ENCODE results near the gene PYGB.

The PYGB gene

GRCh38 chr20:25246182-25246999, 1.5 kb upstream of the PYGB start:
- TF ChIP-seq, protein P1, sequence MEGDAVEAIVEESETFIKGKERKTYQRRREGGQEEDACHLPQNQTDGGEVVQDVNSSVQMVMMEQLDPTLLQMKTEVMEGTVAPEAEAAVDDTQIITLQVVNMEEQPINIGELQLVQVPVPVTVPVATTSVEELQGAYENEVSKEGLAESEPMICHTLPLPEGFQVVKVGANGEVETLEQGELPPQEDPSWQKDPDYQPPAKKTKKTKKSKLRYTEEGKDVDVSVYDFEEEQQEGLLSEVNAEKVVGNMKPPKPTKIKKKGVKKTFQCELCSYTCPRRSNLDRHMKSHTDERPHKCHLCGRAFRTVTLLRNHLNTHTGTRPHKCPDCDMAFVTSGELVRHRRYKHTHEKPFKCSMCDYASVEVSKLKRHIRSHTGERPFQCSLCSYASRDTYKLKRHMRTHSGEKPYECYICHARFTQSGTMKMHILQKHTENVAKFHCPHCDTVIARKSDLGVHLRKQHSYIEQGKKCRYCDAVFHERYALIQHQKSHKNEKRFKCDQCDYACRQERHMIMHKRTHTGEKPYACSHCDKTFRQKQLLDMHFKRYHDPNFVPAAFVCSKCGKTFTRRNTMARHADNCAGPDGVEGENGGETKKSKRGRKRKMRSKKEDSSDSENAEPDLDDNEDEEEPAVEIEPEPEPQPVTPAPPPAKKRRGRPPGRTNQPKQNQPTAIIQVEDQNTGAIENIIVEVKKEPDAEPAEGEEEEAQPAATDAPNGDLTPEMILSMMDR (IDR thresholded peaks at IDR 0.05; ENCODE audit: low read depth, low read length) = no peak
- DNase-seq (ENCODE audit: low read depth in 2 of 2) = peak in 1 of 2 donors; percentile 48
- H3K4me3 ChIP-seq (replicated peaks in 1 of 2; ENCODE audit: low read depth in 2 of 2, low read length in 2 of 2) = peak overlapping the region in 1 of 2 donors; percentile 95

GRCh38 chr20:25247000-25247517, 826 bp upstream of the PYGB start:
- peak overlapping the region; percentile 93 to 95 for H3K4me3 ChIP-seq (replicated peaks in 1 of 2; ENCODE audit: low read depth in 2 of 2, low read length in 2 of 2)
- DNase-seq (ENCODE audit: low read depth in 2 of 2) = peak; percentile 72 to 74
- TF ChIP-seq, protein P1 (IDR thresholded peaks at IDR 0.05; ENCODE audit: low read depth, low read length) = peak; percentile 58

GRCh38 chr20:25247518-25247955, 348 bp upstream of the PYGB start:
- H3K4me3 ChIP-seq (replicated peaks in 1 of 2; ENCODE audit: low read depth in 2 of 2, low read length in 2 of 2) = peak overlapping the region; percentile 93 to 95
- TF ChIP-seq, protein P1 (IDR thresholded peaks at IDR 0.05; ENCODE audit: low read depth, low read length) = no peak
- DNase-seq (ENCODE audit: low read depth in 2 of 2) = peak in 1 of 2 donors; percentile 43

DNA sequence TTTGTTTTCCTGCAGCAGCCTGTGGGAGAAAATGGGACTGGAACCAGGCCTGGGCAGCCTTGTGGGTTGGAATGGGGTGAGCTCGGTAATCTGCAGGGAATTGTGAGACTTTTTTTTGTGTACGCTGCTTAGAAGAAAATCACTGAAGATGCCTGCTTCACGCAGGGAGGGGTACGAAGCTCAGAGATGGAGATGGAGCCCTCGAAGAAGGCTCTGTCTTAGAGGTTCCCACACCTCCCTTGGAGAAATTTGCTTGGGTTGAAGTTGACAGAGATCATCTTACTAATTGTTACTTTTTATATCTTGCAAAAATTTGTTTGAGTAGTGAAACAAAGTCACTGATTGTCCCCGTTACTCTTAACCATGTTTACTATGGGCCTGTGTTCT, 894 bp downstream of the PYGB start:
- peak overlapping the region; percentile 93 to 95 for H3K4me3 ChIP-seq (replicated peaks in 1 of 2; ENCODE audit: low read depth in 2 of 2, low read length in 2 of 2)
- TF ChIP-seq, protein P1 (IDR thresholded peaks at IDR 0.05; ENCODE audit: low read depth, low read length) = no peak
- peak in 1 of 2 donors; percentile 42 for DNase-seq (ENCODE audit: low read depth in 2 of 2)

DNA sequence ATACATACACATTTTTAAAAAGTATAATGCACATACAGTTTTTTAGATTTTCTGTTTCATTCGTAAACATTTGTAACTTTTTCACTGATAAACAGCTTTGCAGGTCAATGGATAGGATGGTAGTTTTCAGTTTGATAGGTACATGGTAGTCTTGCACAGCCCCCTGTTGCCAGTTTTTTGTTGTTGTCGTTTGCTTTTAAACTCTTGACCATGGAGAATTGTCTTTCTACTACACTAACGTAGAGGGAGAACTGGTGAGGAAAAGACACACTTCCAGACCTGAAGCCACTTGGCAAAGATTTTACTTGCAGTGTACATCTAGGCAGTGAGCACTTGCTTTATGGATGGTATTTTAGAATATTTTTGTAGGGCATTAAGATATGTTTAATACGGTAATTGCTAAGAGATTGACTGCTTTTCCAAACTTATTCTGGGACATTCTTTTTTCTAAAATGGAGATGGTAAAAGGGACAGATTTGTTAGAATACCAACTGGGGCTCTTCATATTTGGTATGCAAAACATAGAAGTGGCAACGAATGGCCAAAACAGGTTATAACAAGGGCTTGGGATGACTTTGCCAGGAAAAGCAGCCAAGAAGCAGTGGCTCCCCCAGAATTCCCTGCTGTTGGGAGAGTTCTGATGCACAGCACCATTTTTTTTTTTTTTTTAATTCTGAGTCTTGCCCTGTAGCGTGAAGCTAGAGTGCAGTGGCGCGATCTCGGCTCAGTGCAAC, 1.5 kb downstream of the PYGB start:
- TF ChIP-seq, protein P1 (IDR thresholded peaks at IDR 0.05; ENCODE audit: low read depth, low read length) = no peak
- H3K4me3 ChIP-seq (replicated peaks in 1 of 2; ENCODE audit: low read depth in 2 of 2, low read length in 2 of 2) = peak overlapping the region; percentile 93 to 95
- peak; percentile 29 to 33 for DNase-seq (ENCODE audit: low read depth in 2 of 2)

DNA sequence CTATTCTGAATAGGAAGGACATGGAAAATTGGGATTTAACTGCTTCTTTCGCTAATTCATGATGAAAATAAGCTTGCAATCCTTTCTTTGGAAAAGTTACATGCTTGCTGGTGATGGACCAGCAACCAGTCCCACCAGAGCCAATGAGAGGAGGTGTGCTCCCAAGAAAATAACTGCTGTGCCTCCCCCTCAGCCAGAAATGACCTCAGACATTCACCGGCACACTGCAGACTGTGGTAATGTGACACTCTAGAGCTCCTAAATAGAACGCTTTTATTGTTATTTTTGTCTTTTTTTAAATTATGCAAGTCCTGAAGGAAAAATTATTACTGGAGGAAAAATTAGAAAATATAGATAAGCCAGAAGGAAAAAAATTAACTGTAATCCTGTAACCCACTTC, 2.6 kb downstream of the PYGB start:
- peak in 1 of 2 donors; percentile 31 for DNase-seq (ENCODE audit: low read depth in 2 of 2)
- TF ChIP-seq, protein P1 (IDR thresholded peaks at IDR 0.05; ENCODE audit: low read depth, low read length) = no peak
- H3K4me3 ChIP-seq (replicated peaks in 1 of 2; ENCODE audit: low read depth in 2 of 2, low read length in 2 of 2) = peak overlapping the region in 1 of 2 donors; percentile 95

Measured in cardiac fibroblast (primary cell).